NCI-H2029 treated with DMSO at 0.1 percent for 48 hours (cell line): ENCODE data around the gene GABRR3.

Experiments used
- DNase-seq: peaks from one replicate; lab custom pipeline; 2025; lab: John Stamatoyannopoulos, UW

Gene GABRR3

GRCh38 chr3:98035208-98035607 lies at the start of gene GABRR3:
Gene GABRR3, minus strand, starts transcription at chr3:98035315. Its CDS starts 328 bp downstream, at chr3:98034987.
- DNase-seq: no peak

GRCh38 chr3:98073486-98073885 lies 38.4 kb upstream of the GABRR3 start:
- DNase-seq: no peak

GRCh38 chr3:98070840-98071239 lies 35.7 kb upstream of the GABRR3 start:
- DNase-seq: no peak

- DNase-seq: no peak
These were observed 33.7 kb upstream of the GABRR3 start for GRCh38 chr3:98068824-98069223.

- DNase-seq: no peak
These were observed 23.3 kb upstream of the GABRR3 start for GRCh38 chr3:98058244-98058960.

- DNase-seq: no peak
These were observed 22.5 kb upstream of the GABRR3 start for GRCh38 chr3:98057631-98058030.

- DNase-seq: no peak
These were observed 20.9 kb upstream of the GABRR3 start for GRCh38 chr3:98056035-98056434.

GRCh38 chr3:98049271-98049670 lies 14.2 kb upstream of the GABRR3 start:
- no peak for DNase-seq

- no peak for DNase-seq
These were observed 13.5 kb upstream of the GABRR3 start for GRCh38 chr3:98048586-98048985.

GRCh38 chr3:98041350-98041749 lies 6.2 kb upstream of the GABRR3 start:
- DNase-seq: no peak

- DNase-seq: peak; percentile 83
These were observed 4.4 kb upstream of the GABRR3 start for GRCh38 chr3:98039322-98040024.

GRCh38 chr3:98038876-98039275 lies 3.8 kb upstream of the GABRR3 start:
- DNase-seq: no peak

GRCh38 chr3:98038286-98038685 lies 3.2 kb upstream of the GABRR3 start:
- DNase-seq: no peak

- no peak for DNase-seq
These were observed 629 bp downstream of the GABRR3 start for GRCh38 chr3:98034486-98034885.

GRCh38 chr3:98034036-98034435 lies 1.1 kb downstream of the GABRR3 start:
- no peak for DNase-seq

- DNase-seq: no peak
These were observed 2.2 kb downstream of the GABRR3 start for GRCh38 chr3:98032904-98033303.

- DNase-seq: no peak
These were observed 2.9 kb downstream of the GABRR3 start for GRCh38 chr3:98032265-98032664.

- no peak for DNase-seq
These were observed 6.0 kb downstream of the GABRR3 start for GRCh38 chr3:98029083-98029482.

- peak; percentile 66 for DNase-seq
These were observed 8.0 kb downstream of the GABRR3 start for GRCh38 chr3:98027085-98027446.

GRCh38 chr3:98026425-98027084 lies 8.6 kb downstream of the GABRR3 start:
- no peak for DNase-seq

GRCh38 chr3:98025392-98025945 lies 9.6 kb downstream of the GABRR3 start:
- DNase-seq: no peak

- DNase-seq: peak; percentile 37
These were observed 11.9 kb downstream of the GABRR3 start for GRCh38 chr3:98022978-98023820.
